VCaP (cell line): ENCODE data around the gene TMEM184C.

Experiments used
- H3K27ac ChIP-seq: fragments of 450-650 bp; 2 replicates; pipeline ENCODE4 v1.5.1; 2017
- CTCF ChIP-seq: fragments of 450-650 bp; conservative IDR thresholded peaks from 2 replicates; pipeline ENCODE4 v1.5.1; 2017; ENCODE audit warnings: mild to moderate bottlenecking, moderate library complexity

Gene TMEM184C

DNA sequence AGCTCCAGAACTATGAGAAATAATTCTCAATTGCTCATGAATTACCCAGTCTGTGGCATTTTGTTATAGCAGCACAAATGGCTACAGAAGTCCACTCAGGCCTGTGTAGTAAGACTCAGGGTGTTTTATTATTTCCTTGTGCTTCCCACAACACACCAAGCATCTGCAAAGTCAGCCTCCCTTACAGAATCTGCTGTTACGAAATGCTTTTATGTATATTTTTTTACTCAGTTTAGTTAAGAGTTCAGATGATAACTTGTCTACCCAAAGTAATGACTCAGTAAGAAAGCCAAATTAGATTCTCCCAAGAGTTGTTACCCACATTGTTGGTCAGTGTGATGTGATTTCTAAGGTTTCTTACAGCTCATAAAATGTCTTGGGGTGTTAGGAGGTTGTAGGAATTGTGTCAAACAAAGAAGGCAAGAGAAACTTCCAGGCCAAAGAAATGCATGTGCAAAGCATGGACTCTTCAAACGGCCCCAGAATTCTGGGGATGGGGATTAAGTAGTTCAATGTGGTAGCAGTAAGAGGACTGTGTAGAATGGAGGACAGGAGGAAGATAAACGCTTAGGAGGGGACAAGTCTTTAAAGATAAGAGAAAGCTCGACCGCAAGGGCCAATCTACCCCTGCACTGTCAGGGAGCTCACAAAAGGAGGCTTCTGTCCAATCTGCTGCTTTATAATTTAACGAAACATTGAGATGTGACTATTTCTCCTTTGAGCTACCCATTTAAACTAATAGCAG, 35.4 kb upstream of the TMEM184C start:
- H3K27ac ChIP-seq, result no peak overlapping the region
- no peak for TF ChIP-seq CTCF

DNA sequence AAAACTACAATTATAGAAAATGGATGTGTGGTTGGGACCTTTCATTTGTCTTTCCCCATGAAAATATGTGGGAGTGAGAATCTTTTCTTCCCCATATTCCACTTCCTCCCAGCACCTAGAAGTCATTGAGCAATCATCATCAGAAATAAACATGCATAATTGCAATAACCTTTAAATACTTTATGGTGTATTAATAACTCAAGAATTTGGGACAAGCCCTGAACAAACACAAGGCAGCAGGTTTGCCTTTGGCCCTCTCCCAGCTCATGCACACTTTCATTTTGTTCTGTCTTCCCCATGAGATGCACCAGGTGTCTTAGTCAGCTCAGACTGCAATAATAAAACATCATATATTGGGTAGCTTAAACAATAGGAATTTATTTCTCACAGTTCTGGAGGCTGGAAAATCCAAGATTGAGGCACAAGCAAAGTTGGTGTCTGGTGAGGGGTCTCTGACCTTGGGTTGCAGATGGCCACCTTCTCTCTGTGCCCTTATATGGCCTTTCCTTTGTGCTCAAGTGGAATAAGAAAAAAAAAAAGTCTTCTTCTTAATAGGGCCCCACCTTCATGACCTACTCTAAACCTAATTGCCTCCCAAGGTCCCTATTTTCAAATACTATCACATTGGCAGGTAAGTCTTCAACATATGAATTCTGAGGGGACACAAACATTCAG, 34.7 kb upstream of the TMEM184C start:
- H3K27ac ChIP-seq, result no peak overlapping the region
- TF ChIP-seq CTCF, result no peak

DNA sequence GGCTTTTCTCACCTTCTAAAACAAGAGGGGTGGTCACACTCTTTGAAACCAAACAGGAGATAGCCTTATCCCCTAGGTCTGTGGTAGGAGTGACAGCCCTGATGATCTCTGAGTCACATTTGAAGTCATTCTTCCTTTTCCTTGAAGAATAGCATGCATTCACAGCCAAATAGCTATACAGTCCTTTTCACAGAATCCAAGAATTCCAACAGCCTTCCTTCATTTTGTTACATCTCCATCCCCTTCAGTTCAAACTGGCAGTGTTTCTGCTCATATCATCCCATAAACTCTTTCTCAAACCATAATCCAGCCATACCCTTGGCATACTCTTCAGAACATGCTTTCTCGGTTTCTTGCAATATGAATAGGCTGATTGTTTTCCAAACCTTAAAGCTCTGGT, 33.3 kb upstream of the TMEM184C start:
- no peak overlapping the region for H3K27ac ChIP-seq
- TF ChIP-seq CTCF, result no peak

GRCh38 chr4:147586032-147586431, 31.2 kb upstream of the TMEM184C start:
- TF ChIP-seq CTCF, result no peak
- no peak overlapping the region for H3K27ac ChIP-seq

DNA sequence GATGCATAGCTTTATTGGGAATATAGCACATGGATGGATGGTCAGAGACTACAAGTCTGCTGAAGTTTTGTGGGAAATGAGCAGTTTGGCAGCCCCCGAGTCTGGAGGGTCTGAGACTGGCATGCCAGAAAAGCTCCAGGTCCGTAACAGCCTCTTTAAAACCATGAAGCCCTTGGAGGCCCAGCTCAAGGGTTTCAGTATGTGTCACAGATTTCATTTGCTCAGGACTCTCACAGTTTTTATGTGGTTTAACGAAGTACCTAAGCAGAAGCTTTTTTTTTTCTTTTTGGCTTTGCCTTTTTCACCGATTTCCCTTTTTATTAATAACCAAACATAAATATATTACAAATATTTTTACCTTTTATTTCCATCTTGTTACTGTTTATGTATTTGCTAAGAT, 30.6 kb upstream of the TMEM184C start:
- TF ChIP-seq CTCF, result no peak

GRCh38 chr4:147587041-147587440, 30.2 kb upstream of the TMEM184C start:
- no peak overlapping the region for H3K27ac ChIP-seq
- TF ChIP-seq CTCF, result no peak

More for the DNA sequence above, 30.6 kb upstream of the TMEM184C start:
- H3K27ac ChIP-seq, result no peak overlapping the region

DNA sequence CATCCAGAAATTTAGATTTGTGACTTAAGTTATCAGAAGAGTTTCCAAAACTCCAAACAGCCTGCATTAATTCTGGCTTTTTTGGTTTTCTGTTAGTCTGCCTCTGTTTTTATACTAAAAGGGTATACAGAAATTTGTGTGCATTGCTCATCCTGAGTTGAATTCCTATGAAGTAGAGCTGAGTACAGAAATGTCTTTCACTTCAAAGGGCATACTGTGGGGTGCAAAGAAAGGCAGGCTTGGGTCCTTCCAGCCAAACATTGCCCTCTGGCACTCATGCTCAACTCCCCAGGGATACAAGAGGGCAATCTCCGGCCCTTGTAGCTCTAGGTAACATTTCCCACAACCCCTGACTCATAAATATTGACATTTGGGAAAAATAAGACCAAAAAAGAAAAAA, 27.6 kb upstream of the TMEM184C start:
- no peak for TF ChIP-seq CTCF
- H3K27ac ChIP-seq, result no peak overlapping the region; the same call in 1 of the 2 replicates
